ENCODE results near the gene HSPA12B. TPM values are rescaled to one million over a fixed set of nuclear protein-coding genes. Genes with fewer than 3 reads are reported as not detected.

HSPA12B gene
- total and polyA plus RNA-seq, 2 of the 13 experiments (the other 11 are each of a cell fraction or from before 2014, with no cell fraction given): 0.01 TPM; not detected in 1

GRCh38 chr20:3757268-3757667 lies 24.8 kb downstream of the HSPA12B start:
- intact Hi-C loops (cut with micrococcal nuclease; ENCODE audit: unreplicated experiment): no loop called here
- Histone ChIP-seq H3K27ac (ENCODE audit: extremely low read length, insufficient read depth, low read length) (no peak overlapping the region), H2AFZ (ENCODE audit: low read length) (no peak overlapping the region), H3K9me3 (ENCODE audit: low read length) (no peaks in the 10 kb centered on the region), H3K36me3 (replicated peaks in 1 of 2; ENCODE audit: control insufficient read depth in 1 of 2, insufficient read depth in 2 of 2, low read length in 2 of 2) (peaks cover 36 to 43% of the 10 kb centered on the region in 2 experiments; a peak in 4 of 5 replicates), H3K4me1 (ENCODE audit: insufficient read depth, low read length) (no peaks in the 10 kb centered on the region), H3K27me3 (ENCODE audit: control insufficient read depth in 1 of 2, insufficient read depth in 2 of 2, low read length in 2 of 2) (no peaks in the 10 kb centered on the region), H3K4me2 (ENCODE audit: low read depth, low read length) (no peak overlapping the region), H3K4me3 (replicated peaks in 1 of 3; ENCODE audit: insufficient read depth in 1 of 3, low read depth in 2 of 3, low read length in 3 of 3) (no peak overlapping the region), H3K79me2 (ENCODE audit: insufficient read depth, low read length) (peaks cover 2% of the 10 kb centered on the region), H3K9ac (ENCODE audit: insufficient read depth, low read depth, low read length) (no peak overlapping the region), H4K20me1 (ENCODE audit: insufficient read depth, low read length) (no peaks in the 10 kb centered on the region)
- WGBS (ENCODE audit: low lambda C conversion rate): 95% methylated on average over 2 of the region's 2 CpGs
- no TSS peak for BruUV-seq (replicated peaks)
- ChIA-PET CTCF (ENCODE audit: low intra/inter-chr PET ratio, low total read pairs) (no interaction called here), POLR2A (interaction anchor here (1.6 kb wide), 1 partner anchor 10 kb away, joined by 10 read pairs; the partner anchor contains the start of gene ADISSP)
- no peak for DNase-seq (ENCODE audit: low spot score)
- in situ Hi-C loops (cut with HindIII; ENCODE audit: extremely low pct_ligation_motif_present, low pct_unique_long_range_greater_than_20kb): no loop called here
- TF ChIP-seq ZNF709 (CRISPR knock-in tag; IDR thresholded peaks at IDR 0.05): no peak
- TF ChIP-seq ZNF614 (CRISPR knock-in tag; IDR thresholded peaks at IDR 0.05; ENCODE audit: borderline replicate concordance): no peak
- TF ChIP-seq MTF1 (CRISPR knock-in tag; IDR thresholded peaks at IDR 0.05): no peak
- TF ChIP-seq FIP1L1 (IDR thresholded peaks at IDR 0.05; ENCODE audit: borderline replicate concordance, insufficient read depth, low read depth, low read length): no peak
- TF ChIP-seq NFE2L1 (CRISPR knock-in tag; IDR thresholded peaks at IDR 0.05; ENCODE audit: borderline replicate concordance): no peak
- no peak for TF ChIP-seq ZNF512 (CRISPR knock-in tag; IDR thresholded peaks at IDR 0.05)
- no peak for TF ChIP-seq ZFP36L2 (CRISPR knock-in tag; IDR thresholded peaks at IDR 0.05)
- no peak for FAIRE-seq
- ATAC-seq: no peak

DNA sequence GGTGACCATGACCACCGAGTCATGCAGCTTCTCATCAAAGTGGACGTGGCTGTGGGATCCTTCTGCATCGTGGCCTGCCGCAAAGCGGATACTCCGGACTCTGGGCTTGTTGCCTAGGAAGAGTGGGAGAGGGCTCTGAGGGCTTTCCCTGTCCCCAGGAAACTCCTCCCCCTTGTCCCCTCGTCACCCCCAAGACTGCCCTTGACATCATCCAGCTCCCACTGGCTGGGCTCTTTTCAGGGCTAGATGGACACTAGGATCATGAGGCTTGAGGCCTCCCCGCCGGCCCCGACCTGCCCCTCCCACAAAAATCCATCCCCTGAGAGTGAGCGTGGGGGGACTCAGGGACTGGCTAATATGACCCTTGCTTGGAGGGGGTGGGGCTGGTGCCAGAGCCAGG lies 26.1 kb downstream of the HSPA12B start:
- no peak for ATAC-seq
- intact Hi-C loops (cut with micrococcal nuclease; ENCODE audit: unreplicated experiment): no loop called here
- no peak for FAIRE-seq
- no peak for TF ChIP-seq IRF9 (CRISPR knock-in tag; IDR thresholded peaks at IDR 0.05; ENCODE audit: borderline replicate concordance)
- no peak for TF ChIP-seq ZNF556 (CRISPR knock-in tag; IDR thresholded peaks at IDR 0.05; ENCODE audit: borderline replicate concordance)
- no peak for TF ChIP-seq RFXANK (CRISPR knock-in tag; IDR thresholded peaks at IDR 0.05)
- TF ChIP-seq, protein P1, sequence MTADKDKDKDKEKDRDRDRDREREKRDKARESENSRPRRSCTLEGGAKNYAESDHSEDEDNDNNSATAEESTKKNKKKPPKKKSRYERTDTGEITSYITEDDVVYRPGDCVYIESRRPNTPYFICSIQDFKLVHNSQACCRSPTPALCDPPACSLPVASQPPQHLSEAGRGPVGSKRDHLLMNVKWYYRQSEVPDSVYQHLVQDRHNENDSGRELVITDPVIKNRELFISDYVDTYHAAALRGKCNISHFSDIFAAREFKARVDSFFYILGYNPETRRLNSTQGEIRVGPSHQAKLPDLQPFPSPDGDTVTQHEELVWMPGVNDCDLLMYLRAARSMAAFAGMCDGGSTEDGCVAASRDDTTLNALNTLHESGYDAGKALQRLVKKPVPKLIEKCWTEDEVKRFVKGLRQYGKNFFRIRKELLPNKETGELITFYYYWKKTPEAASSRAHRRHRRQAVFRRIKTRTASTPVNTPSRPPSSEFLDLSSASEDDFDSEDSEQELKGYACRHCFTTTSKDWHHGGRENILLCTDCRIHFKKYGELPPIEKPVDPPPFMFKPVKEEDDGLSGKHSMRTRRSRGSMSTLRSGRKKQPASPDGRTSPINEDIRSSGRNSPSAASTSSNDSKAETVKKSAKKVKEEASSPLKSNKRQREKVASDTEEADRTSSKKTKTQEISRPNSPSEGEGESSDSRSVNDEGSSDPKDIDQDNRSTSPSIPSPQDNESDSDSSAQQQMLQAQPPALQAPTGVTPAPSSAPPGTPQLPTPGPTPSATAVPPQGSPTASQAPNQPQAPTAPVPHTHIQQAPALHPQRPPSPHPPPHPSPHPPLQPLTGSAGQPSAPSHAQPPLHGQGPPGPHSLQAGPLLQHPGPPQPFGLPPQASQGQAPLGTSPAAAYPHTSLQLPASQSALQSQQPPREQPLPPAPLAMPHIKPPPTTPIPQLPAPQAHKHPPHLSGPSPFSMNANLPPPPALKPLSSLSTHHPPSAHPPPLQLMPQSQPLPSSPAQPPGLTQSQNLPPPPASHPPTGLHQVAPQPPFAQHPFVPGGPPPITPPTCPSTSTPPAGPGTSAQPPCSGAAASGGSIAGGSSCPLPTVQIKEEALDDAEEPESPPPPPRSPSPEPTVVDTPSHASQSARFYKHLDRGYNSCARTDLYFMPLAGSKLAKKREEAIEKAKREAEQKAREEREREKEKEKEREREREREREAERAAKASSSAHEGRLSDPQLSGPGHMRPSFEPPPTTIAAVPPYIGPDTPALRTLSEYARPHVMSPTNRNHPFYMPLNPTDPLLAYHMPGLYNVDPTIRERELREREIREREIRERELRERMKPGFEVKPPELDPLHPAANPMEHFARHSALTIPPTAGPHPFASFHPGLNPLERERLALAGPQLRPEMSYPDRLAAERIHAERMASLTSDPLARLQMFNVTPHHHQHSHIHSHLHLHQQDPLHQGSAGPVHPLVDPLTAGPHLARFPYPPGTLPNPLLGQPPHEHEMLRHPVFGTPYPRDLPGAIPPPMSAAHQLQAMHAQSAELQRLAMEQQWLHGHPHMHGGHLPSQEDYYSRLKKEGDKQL (CRISPR knock-in tag; IDR thresholded peaks at IDR 0.05; ENCODE audit: low read depth): no peak

More for the DNA sequence above, 26.1 kb downstream of the HSPA12B start:
- Histone ChIP-seq H3K27me3 (ENCODE audit: control insufficient read depth in 1 of 2, insufficient read depth in 2 of 2, low read length in 2 of 2) (no peaks in the 10 kb centered on the region), H3K9ac (ENCODE audit: insufficient read depth, low read depth, low read length) (no peak overlapping the region), H3K79me2 (ENCODE audit: insufficient read depth, low read length) (peaks cover 2% of the 10 kb centered on the region), H3K36me3 (replicated peaks in 1 of 2; ENCODE audit: control insufficient read depth in 1 of 2, insufficient read depth in 2 of 2, low read length in 2 of 2) (peaks cover 35 to 43% of the 10 kb centered on the region in 2 experiments; a peak in 4 of 5 replicates), H3K4me1 (ENCODE audit: insufficient read depth, low read length) (peaks cover 3% of the 10 kb centered on the region), H4K20me1 (ENCODE audit: insufficient read depth, low read length) (no peaks in the 10 kb centered on the region), H2AFZ (ENCODE audit: low read length) (no peak overlapping the region), H3K4me3 (replicated peaks in 1 of 3; ENCODE audit: insufficient read depth in 1 of 3, low read depth in 2 of 3, low read length in 3 of 3) (no peak overlapping the region), H3K27ac (ENCODE audit: extremely low read length, insufficient read depth, low read length) (no peak overlapping the region), H3K4me2 (ENCODE audit: low read depth, low read length) (no peak overlapping the region), H3K9me3 (ENCODE audit: low read length) (no peaks in the 10 kb centered on the region)
- 98% methylated on average over 10 of the region's 11 CpGs for WGBS (ENCODE audit: low lambda C conversion rate)
- CTCF ChIA-PET (ENCODE audit: low intra/inter-chr PET ratio, low total read pairs): no interaction called here
- in situ Hi-C loops (cut with HindIII; ENCODE audit: extremely low pct_ligation_motif_present, low pct_unique_long_range_greater_than_20kb): no loop called here
- BruUV-seq (replicated peaks): no TSS peak
- DNase-seq (ENCODE audit: low spot score): no peak
- POLR2A ChIA-PET: interaction anchor here (2.0 kb wide), 1 partner anchor 13 kb away, joined by 6 read pairs; no protein-coding TSS in a partner anchor

Measured in HepG2 (cell line).